ENCODE data around the gene BCL11A. TPM values are rescaled to one million over a fixed set of nuclear protein-coding genes. Genes with fewer than 3 reads are reported as not detected.

Gene BCL11A
- total RNA-seq: 1 to 10 TPM; 2.6 to 3.5 (median 3.0) TPM
- 106 TPM for total RNA-seq (2013)

DNA sequence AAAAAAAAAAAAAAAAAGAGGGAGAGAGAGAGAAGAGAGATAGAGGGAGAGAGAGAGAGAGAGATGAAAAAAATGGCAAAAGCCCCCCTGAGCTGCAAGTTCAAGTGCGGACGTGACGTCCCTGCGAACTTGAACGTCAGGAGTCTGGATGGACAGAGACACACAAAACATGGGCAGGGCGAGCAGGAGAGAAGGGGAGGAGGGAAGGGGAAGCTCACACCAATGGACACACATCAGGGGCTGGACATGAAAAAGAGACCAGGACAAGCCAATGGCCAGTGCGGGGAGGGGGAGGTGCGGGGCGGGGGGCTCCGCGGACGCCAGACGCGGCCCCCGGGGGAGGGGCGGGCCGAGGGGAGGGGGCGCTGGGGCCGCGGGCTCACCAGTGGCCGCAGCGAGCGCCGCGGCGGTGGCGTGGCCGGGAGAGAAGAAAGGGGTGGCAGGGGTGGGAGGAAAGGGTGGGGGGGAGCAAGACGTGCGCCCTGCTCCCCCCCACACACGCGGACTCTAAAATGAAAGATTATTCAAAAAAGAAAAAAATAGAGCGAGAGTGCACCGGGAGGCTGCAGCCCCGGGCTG, at the start of gene BCL11A:
TSS of gene BCL11A (minus strand) at position 160 of the 579 bp plus-strand sequence. CDS start 384 bp downstream, outside the sequence.
- no peaks in the 10 kb centered on the region for H3K9me3 ChIP-seq (ENCODE audit: control insufficient read depth, insufficient read depth, low read length)
- Mint-ChIP-seq H3K27ac (peak within 1 kb of the TSS; percentile 29 to 79), H3K27me3 (ENCODE audit: low read depth in 2 of 2) (peaks cover 39 to 53% of the 10 kb centered on the region in 2 donors), H3K9me3 (no peaks in the 10 kb centered on the region), H3K36me3 (no peaks in the 10 kb centered on the region), H3K4me3 (peak within 1 kb of the TSS; percentile 94), H3K4me1 (peaks cover 35 to 66% of the 10 kb centered on the region in 2 donors)
- ATAC-seq: no peak
- peak within 1 kb of the TSS; percentile 85 for H3K4me3 ChIP-seq (ENCODE audit: low read length)
- WGBS (ENCODE audit: insufficient coverage): under 1% methylated on average over 9 of the region's 35 CpGs
- intact Hi-C loops (cut with micrococcal nuclease): no loop called here
- peak in 1 of 2 donors; percentile 43 for DNase-seq
- peak within 1 kb of the TSS; percentile 73 for H3K27ac ChIP-seq (ENCODE audit: low read length)
- TF ChIP-seq, protein P1, sequence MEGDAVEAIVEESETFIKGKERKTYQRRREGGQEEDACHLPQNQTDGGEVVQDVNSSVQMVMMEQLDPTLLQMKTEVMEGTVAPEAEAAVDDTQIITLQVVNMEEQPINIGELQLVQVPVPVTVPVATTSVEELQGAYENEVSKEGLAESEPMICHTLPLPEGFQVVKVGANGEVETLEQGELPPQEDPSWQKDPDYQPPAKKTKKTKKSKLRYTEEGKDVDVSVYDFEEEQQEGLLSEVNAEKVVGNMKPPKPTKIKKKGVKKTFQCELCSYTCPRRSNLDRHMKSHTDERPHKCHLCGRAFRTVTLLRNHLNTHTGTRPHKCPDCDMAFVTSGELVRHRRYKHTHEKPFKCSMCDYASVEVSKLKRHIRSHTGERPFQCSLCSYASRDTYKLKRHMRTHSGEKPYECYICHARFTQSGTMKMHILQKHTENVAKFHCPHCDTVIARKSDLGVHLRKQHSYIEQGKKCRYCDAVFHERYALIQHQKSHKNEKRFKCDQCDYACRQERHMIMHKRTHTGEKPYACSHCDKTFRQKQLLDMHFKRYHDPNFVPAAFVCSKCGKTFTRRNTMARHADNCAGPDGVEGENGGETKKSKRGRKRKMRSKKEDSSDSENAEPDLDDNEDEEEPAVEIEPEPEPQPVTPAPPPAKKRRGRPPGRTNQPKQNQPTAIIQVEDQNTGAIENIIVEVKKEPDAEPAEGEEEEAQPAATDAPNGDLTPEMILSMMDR (IDR thresholded peaks at IDR 0.05): no peak
- peaks cover 72% of the 10 kb centered on the region for H3K4me1 ChIP-seq (ENCODE audit: control insufficient read depth, insufficient read depth, low read length)
- H3K36me3 ChIP-seq (ENCODE audit: control insufficient read depth, insufficient read depth, low read length): no peaks in the 10 kb centered on the region
- H3K27me3 ChIP-seq (ENCODE audit: control insufficient read depth, insufficient read depth, low read length): peaks cover 66% of the 10 kb centered on the region

DNA sequence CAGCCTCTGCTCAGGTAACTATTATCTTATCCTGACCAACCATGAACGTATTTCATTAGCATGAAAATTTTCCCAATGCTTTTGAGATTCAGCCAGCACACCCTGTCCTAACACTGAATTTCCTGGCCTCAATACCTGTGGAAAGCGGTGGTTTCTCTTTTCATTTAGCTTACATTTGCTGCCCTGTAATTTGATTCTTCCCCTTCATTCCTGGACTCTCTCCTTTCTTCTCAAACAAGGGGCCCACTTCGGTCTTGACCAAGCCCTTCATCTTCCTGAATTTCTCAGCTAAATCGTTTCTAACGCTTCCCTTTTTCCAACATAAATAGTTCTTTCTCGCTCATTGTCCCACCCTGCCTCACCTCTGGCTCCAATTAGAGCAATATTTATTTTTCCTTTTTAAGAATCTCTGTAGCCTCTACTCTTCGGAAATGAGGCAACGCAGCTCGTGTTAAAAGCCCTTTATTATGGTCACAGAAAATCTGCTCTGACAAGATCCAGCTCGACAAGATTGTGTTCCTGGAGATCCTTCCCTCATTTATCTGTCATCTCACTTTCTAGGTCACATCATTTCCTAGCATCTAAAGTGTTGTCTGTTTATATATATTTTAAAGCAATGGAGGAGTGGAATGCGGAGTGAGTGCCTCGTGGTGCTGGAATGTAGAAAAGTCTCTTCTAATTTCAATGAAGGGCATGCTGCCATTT, 49.5 kb upstream of the BCL11A start:
- H3K4me1 ChIP-seq (ENCODE audit: control insufficient read depth, insufficient read depth, low read length): no peaks in the 10 kb centered on the region
- no peak overlapping the region for H3K4me3 ChIP-seq (ENCODE audit: low read length)
- ATAC-seq (no peak), DNase-seq (no peak)
- H3K27ac Mint-ChIP-seq: no peak overlapping the region
- H3K9me3 ChIP-seq (ENCODE audit: control insufficient read depth, insufficient read depth, low read length): no peaks in the 10 kb centered on the region
- no peak overlapping the region for H3K4me3 Mint-ChIP-seq
- H3K36me3 Mint-ChIP-seq: no peaks in the 10 kb centered on the region
- H3K27ac ChIP-seq (ENCODE audit: low read length): no peak overlapping the region
- 84% methylated on average over 12 of the region's 12 CpGs for WGBS (ENCODE audit: insufficient coverage)
- no peaks in the 10 kb centered on the region for H3K36me3 ChIP-seq (ENCODE audit: control insufficient read depth, insufficient read depth, low read length)
- peaks cover 3 to 19% of the 10 kb centered on the region in 2 donors for H3K27me3 Mint-ChIP-seq (ENCODE audit: low read depth in 2 of 2)
- no peaks in the 10 kb centered on the region for H3K9me3 Mint-ChIP-seq
- intact Hi-C loops (cut with micrococcal nuclease): no loop called here
- TF ChIP-seq, protein P1 (IDR thresholded peaks at IDR 0.05): no peak
- no peaks in the 10 kb centered on the region for H3K4me1 Mint-ChIP-seq
- no peaks in the 10 kb centered on the region for H3K27me3 ChIP-seq (ENCODE audit: control insufficient read depth, insufficient read depth, low read length)

DNA sequence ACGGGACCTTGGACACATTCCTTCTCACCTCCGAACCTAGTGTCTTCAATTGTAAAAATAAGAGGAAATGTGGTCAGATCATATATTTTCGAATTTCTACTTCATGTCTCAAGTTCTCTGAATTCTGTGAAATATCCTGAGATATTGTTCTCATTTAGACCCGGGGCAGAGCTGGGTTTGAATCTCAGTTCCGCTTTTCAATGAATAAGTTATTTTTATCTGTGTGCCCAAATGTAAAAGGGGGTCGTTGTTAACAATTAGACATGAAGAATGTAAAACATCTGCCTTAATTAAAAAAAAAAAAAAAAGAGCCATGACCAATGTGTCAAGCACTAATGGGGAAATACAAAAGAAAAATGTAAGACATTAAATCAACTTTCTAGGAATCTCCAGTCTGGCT, 48.9 kb upstream of the BCL11A start:
- ATAC-seq (no peak), DNase-seq (no peak)
- Histone ChIP-seq H3K4me1 (ENCODE audit: control insufficient read depth, insufficient read depth, low read length) (no peaks in the 10 kb centered on the region), H3K27me3 (ENCODE audit: control insufficient read depth, insufficient read depth, low read length) (no peaks in the 10 kb centered on the region), H3K27ac (ENCODE audit: low read length) (no peak overlapping the region), H3K9me3 (ENCODE audit: control insufficient read depth, insufficient read depth, low read length) (no peaks in the 10 kb centered on the region), H3K36me3 (ENCODE audit: control insufficient read depth, insufficient read depth, low read length) (no peaks in the 10 kb centered on the region), H3K4me3 (ENCODE audit: low read length) (no peak overlapping the region)
- H3K27me3 Mint-ChIP-seq (ENCODE audit: low read depth in 2 of 2): peaks cover 3 to 25% of the 10 kb centered on the region in 2 donors
- no peak overlapping the region for H3K27ac Mint-ChIP-seq
- H3K4me1 Mint-ChIP-seq: no peaks in the 10 kb centered on the region
- no peak overlapping the region for H3K4me3 Mint-ChIP-seq
- 83% methylated on average over 5 of the region's 6 CpGs for WGBS (ENCODE audit: insufficient coverage)
- TF ChIP-seq, protein P1 (IDR thresholded peaks at IDR 0.05): no peak
- H3K9me3 Mint-ChIP-seq: no peaks in the 10 kb centered on the region
- intact Hi-C loops (cut with micrococcal nuclease): no loop called here
- H3K36me3 Mint-ChIP-seq: no peaks in the 10 kb centered on the region
